GM23338 (cell line): ENCODE measurements around the gene BTBD9.

ENCODE experiments used
- CREB1 ChIP-seq: fragments of 250-450 bp; sonication (Bioruptor Pico); IDR thresholded peaks from 2 replicates; pipeline ENCODE4 v1.5.0; 2020; ENCODE audit warnings: low read depth, mild to moderate bottlenecking, moderate library complexity
- EZH2 ChIP-seq: fragments of 200-600 bp; sonication (generic); IDR thresholded peaks from one replicate; pipeline ENCODE4 v1.8.0; 2017; ENCODE audit warnings: antibody characterized with exemption, mild to moderate bottlenecking, low read depth; ENCODE audit not compliant: unreplicated experiment
- EZH2phosphoT487 ChIP-seq: fragments of 200-600 bp; sonication (generic); IDR thresholded peaks from one replicate; pipeline ENCODE4 v1.8.1; 2018; ENCODE audit warnings: antibody characterized with exemption; ENCODE audit not compliant: unreplicated experiment
- JUNB ChIP-seq: IDR thresholded peaks from one replicate; pipeline ENCODE4 v1.6.1; 2016; ENCODE audit warnings: antibody characterized with exemption; ENCODE audit not compliant: unreplicated experiment
- NANOG ChIP-seq: IDR thresholded peaks from 2 replicates; pipeline ENCODE4 v1.6.1; 2016; ENCODE audit warnings: antibody characterized with exemption, borderline replicate concordance
- POLR2AphosphoS5 ChIP-seq: IDR thresholded peaks from 2 replicates; pipeline ENCODE4 v1.6.1; 2016; ENCODE audit warnings: antibody characterized with exemption, low read depth
- STAT1 ChIP-seq: IDR thresholded peaks from one replicate; pipeline ENCODE4 v1.6.1; 2016; ENCODE audit warnings: antibody characterized with exemption; ENCODE audit not compliant: unreplicated experiment
- ZNF114 ChIP-seq: fragments of 250-450 bp; sonication (Bioruptor Pico); IDR thresholded peaks from 2 replicates; pipeline ENCODE4 v1.5.0; 2020; ENCODE audit warnings: mild to moderate bottlenecking, moderate library complexity
- ZNF331 ChIP-seq: fragments of 250-450 bp; sonication (Bioruptor Pico); IDR thresholded peaks from 2 replicates; pipeline ENCODE4 v1.5.0; 2020; ENCODE audit warnings: low read depth, mild to moderate bottlenecking, moderate library complexity
- TF ChIP-seq, protein P1 (sequence below), 2 experiments: fragments of 200-600 bp in 1 of 2; sonication (generic) in 1 of 2; conservative IDR thresholded peaks; 2 replicates each; pipeline versions ENCODE4 v1.5.1 to v1.6.1; 2016 to 2017; ENCODE audit warnings: antibody characterized with exemption in 2 of 2, low read depth in 2 of 2, mild to moderate bottlenecking in 2 of 2, moderate library complexity in 1 of 2
- TF ChIP-seq, protein P2 (sequence below): IDR thresholded peaks from one replicate; pipeline ENCODE4 v1.6.1; 2018; ENCODE audit warnings: antibody characterized with exemption; ENCODE audit not compliant: unreplicated experiment
- TF ChIP-seq, protein P3 (sequence below): IDR thresholded peaks from 2 replicates; pipeline ENCODE4 v1.6.1; 2016; ENCODE audit warnings: antibody characterized with exemption

DNA sequence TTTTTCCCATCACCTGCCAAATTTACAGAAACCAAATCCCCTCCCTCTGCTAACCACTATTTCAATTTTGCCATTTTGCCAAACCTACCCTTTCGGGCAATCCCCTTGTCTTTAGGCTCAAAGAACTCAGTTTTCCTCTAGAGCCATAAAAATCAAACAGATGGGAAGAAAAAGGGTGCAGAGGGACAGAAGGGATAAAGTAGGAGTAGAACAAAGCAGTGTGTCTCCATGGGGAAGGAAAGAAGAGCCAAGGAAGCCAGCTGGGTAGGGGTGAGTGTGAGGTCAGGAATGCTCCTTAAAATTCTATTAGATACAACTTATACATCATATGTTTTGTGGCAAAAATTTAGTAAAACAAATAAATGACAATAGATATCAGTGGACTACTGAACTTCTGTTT lies 316.5 kb downstream of the BTBD9 start:
- TF ChIP-seq EZH2 (no peak), CREB1 (no peak), POLR2AphosphoS5 (no peak), ZNF114 (CRISPR knock-in tag) (no peak), ZNF331 (CRISPR knock-in tag) (no peak), EZH2phosphoT487 (no peak), STAT1 (no peak), JUNB (no peak), NANOG (no peak)
- TF ChIP-seq, protein P1, sequence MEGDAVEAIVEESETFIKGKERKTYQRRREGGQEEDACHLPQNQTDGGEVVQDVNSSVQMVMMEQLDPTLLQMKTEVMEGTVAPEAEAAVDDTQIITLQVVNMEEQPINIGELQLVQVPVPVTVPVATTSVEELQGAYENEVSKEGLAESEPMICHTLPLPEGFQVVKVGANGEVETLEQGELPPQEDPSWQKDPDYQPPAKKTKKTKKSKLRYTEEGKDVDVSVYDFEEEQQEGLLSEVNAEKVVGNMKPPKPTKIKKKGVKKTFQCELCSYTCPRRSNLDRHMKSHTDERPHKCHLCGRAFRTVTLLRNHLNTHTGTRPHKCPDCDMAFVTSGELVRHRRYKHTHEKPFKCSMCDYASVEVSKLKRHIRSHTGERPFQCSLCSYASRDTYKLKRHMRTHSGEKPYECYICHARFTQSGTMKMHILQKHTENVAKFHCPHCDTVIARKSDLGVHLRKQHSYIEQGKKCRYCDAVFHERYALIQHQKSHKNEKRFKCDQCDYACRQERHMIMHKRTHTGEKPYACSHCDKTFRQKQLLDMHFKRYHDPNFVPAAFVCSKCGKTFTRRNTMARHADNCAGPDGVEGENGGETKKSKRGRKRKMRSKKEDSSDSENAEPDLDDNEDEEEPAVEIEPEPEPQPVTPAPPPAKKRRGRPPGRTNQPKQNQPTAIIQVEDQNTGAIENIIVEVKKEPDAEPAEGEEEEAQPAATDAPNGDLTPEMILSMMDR (conservative IDR thresholded peaks at IDR 0.05; ENCODE audit: low read depth in 2 of 2), result no peak
- TF ChIP-seq, protein P2, sequence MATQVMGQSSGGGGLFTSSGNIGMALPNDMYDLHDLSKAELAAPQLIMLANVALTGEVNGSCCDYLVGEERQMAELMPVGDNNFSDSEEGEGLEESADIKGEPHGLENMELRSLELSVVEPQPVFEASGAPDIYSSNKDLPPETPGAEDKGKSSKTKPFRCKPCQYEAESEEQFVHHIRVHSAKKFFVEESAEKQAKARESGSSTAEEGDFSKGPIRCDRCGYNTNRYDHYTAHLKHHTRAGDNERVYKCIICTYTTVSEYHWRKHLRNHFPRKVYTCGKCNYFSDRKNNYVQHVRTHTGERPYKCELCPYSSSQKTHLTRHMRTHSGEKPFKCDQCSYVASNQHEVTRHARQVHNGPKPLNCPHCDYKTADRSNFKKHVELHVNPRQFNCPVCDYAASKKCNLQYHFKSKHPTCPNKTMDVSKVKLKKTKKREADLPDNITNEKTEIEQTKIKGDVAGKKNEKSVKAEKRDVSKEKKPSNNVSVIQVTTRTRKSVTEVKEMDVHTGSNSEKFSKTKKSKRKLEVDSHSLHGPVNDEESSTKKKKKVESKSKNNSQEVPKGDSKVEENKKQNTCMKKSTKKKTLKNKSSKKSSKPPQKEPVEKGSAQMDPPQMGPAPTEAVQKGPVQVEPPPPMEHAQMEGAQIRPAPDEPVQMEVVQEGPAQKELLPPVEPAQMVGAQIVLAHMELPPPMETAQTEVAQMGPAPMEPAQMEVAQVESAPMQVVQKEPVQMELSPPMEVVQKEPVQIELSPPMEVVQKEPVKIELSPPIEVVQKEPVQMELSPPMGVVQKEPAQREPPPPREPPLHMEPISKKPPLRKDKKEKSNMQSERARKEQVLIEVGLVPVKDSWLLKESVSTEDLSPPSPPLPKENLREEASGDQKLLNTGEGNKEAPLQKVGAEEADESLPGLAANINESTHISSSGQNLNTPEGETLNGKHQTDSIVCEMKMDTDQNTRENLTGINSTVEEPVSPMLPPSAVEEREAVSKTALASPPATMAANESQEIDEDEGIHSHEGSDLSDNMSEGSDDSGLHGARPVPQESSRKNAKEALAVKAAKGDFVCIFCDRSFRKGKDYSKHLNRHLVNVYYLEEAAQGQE, result no peak
- TF ChIP-seq, protein P3, sequence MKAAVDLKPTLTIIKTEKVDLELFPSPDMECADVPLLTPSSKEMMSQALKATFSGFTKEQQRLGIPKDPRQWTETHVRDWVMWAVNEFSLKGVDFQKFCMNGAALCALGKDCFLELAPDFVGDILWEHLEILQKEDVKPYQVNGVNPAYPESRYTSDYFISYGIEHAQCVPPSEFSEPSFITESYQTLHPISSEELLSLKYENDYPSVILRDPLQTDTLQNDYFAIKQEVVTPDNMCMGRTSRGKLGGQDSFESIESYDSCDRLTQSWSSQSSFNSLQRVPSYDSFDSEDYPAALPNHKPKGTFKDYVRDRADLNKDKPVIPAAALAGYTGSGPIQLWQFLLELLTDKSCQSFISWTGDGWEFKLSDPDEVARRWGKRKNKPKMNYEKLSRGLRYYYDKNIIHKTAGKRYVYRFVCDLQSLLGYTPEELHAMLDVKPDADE, result no peak
